ENCODE results near the gene IAH1. TPM values are rescaled to one million over a fixed set of nuclear protein-coding genes. Genes with fewer than 3 reads are reported as not detected.

IAH1 gene
- total and polyA plus RNA-seq, 9 of the 15 experiments (the other 6 are each of a cell fraction or from before 2014, with no cell fraction given), result 0.04 to 19.3 (median 0.36) TPM; not detected in 3

- Histone ChIP-seq H3K9ac (ENCODE audit: insufficient read depth in 1 of 2, low read depth in 2 of 2, low read length in 2 of 2) (no peak overlapping the region), H4K20me1 (replicated peaks; ENCODE audit: control insufficient read depth, insufficient read depth, low read length) (no peaks in the 10 kb centered on the region), H3K4me3 (no peak overlapping the region), H3K79me2 (ENCODE audit: control insufficient read depth, insufficient read depth, low read length) (peaks cover 9% of the 10 kb centered on the region; the same call in 2 of the 3 replicates), H3K4me1 (replicated peaks in 1 of 2; ENCODE audit: control insufficient read depth in 2 of 2, insufficient read depth in 2 of 2, low read length in 2 of 2) (no peaks in the 10 kb centered on the region), H3K36me3 (ENCODE audit: control insufficient read depth, insufficient read depth, low read length) (peaks cover 42% of the 10 kb centered on the region; the same call in 1 of the 3 replicates), H3K9me3 (replicated peaks; ENCODE audit: control insufficient read depth, insufficient read depth, low read depth, low read length) (no peaks in the 10 kb centered on the region), H3K9me1 (ENCODE audit: control insufficient read depth, insufficient read depth, low read length) (no peaks in the 10 kb centered on the region), H3K27me3 (ENCODE audit: control insufficient read depth in 2 of 2, insufficient read depth in 2 of 2, low read length in 2 of 2) (no peaks in the 10 kb centered on the region), H2AFZ (ENCODE audit: low read depth, low read length) (no peak overlapping the region), H3K27ac (ENCODE audit: extremely low read depth, low read depth, low read length) (no peak overlapping the region), H3K4me2 (ENCODE audit: insufficient read depth, low read length) (no peak overlapping the region)
- intact Hi-C loops (cut with micrococcal nuclease), result no loop called here
- ATAC-seq, result no peak; the same call in 2 of the 3 replicates
- no TSS peak for BruUV-seq (replicated peaks)
- in situ Hi-C loops (cut with MboI), result no loop called here
- DNase-seq (ENCODE audit: extremely low read depth in 1 of 4, low spot score in 3 of 4), result no peak
- POLR2A ChIA-PET, result interaction anchor here (0.8 to 2.8 kb wide), 5 partner anchors 9 to 19 kb away, joined by 3 to 10 read pairs (median 3); partner anchors contain the start of gene ADAM17
- no peak for TF ChIP-seq ZNF785 (CRISPR knock-in tag; IDR thresholded peaks at IDR 0.05)
- no peak for TF ChIP-seq ESRRA (IDR thresholded peaks at IDR 0.05; ENCODE audit: borderline replicate concordance, low read depth)
- no peak for TF ChIP-seq ZNF436 (CRISPR knock-in tag; IDR thresholded peaks at IDR 0.05)
- no peak for TF ChIP-seq CXXC5 (CRISPR knock-in tag; IDR thresholded peaks at IDR 0.05)
- no peak for TF ChIP-seq SREBF1 (IDR thresholded peaks at IDR 0.05; ENCODE audit: borderline replicate concordance, low read depth, low read length)
- TF ChIP-seq CBX1 (IDR thresholded peaks at IDR 0.05; ENCODE audit: low read depth), result no peak
- TF ChIP-seq E2F8 (IDR thresholded peaks at IDR 0.05; ENCODE audit: low read depth, partially characterized antibody), result no peak
- TF ChIP-seq POLR3G (IDR thresholded peaks at IDR 0.05; ENCODE audit: extremely low read depth, insufficient read length, insufficient replicate concordance), result no peak
- TF ChIP-seq RBM22 (IDR thresholded peaks at IDR 0.05; ENCODE audit: low read depth, low read length, poor library complexity, severe bottlenecking), result no peak
- 73% methylated on average over 6 of the region's 6 CpGs for WGBS (ENCODE audit: insufficient coverage, low coverage, missing lambda C conversion rate)
- CTCF ChIA-PET (ENCODE audit: low intra/inter-chr PET ratio), result no interaction called here
- FAIRE-seq, result no peak
Observed at GRCh38 chr2:9536504-9536903, 62.2 kb downstream of the IAH1 start.

All from K562 (cell line).